K562 (cell line): Measurements from ENCODE around the gene HMCN1. TPM values are rescaled to one million over a fixed set of nuclear protein-coding genes. Genes with fewer than 3 reads are reported as not detected.

Experiments used
- CEBPG ChIP-seq, 3 experiments: fragments of 200-800 bp in 1 of 3; sonication (Bioruptor generic) in 1 of 3; sonication (generic) in 1 of 3; formaldehyde crosslinking in 1 of 3; IDR thresholded peaks in 2 of 3; conservative IDR thresholded peaks in 1 of 3; 2 replicates each; pipeline versions ENCODE4 v1.6.1 to v1.8.0; 2016 to 2022; ENCODE audit warnings: missing compliant biosample characterization in 2 of 3, missing genetic modification characterization in 2 of 3, mild to moderate bottlenecking in 1 of 3, missing genetic modification reagents in 1 of 3
- ZEB2 ChIP-seq: fragments of 450-650 bp; IDR thresholded peaks from 2 replicates; pipeline ENCODE4 v1.6.1; 2016
- ZNF764 ChIP-seq: fragments of 250-450 bp; sonication (Bioruptor Pico); IDR thresholded peaks from 2 replicates; pipeline ENCODE4 v1.4.0; 2020; ENCODE audit warnings: low read depth, mild to moderate bottlenecking, moderate library complexity
- polyA plus RNA-seq, 8 experiments: library from polyadenylated mRNA; depleted of rRNA in 4 of 8; stranded (reverse) in 5 of 8; unstranded in 3 of 8; fragments of >200 nt; fragmentation: Nextera tagmentation in 2 of 8; fragmentation: Illumina TruSeq in 1 of 8; extraction: Ambion mirVana in 2 of 8; extraction: Trizol in 1 of 8; gene quantifications; 2 replicates each; pipeline versions ENCODE4 v1.2.1 to v1.2.3, GENCODE V29; 2011 to 2014; ENCODE audit warnings: inconsistent platforms in 1 of 8, missing spikeins in 1 of 8
- total RNA-seq, 7 experiments: library from RNA; depleted of rRNA in 6 of 7; stranded (reverse); fragments of >200 nt in 6 of 7; fragmentation: Illumina TruSeq in 2 of 7; extraction: Trizol in 2 of 7; gene quantifications; 2 replicates each; pipeline versions ENCODE4 v1.2.1 to v1.2.3, GENCODE V29; 2011 to 2021; ENCODE audit warnings: low replicate concordance in 1 of 7
- TF ChIP-seq, protein P1 (sequence below): fragments of 250-450 bp; sonication (Bioruptor Pico); IDR thresholded peaks from 2 replicates; pipeline ENCODE4 v1.8.0; 2022; ENCODE audit warnings: moderate library complexity, mild to moderate bottlenecking, inconsistent platforms
- TF ChIP-seq, protein P2 (sequence below): sonication (generic); formaldehyde crosslinking; IDR thresholded peaks from 2 replicates; pipeline ENCODE4 v1.8.0; 2023; ENCODE audit warnings: missing genetic modification reagents, mild to moderate bottlenecking, borderline replicate concordance

Gene HMCN1
- total and polyA plus RNA-seq, 9 of the 15 experiments (the other 6 are each of a cell fraction or from before 2014, with no cell fraction given) = 0.07 to 0.36 (median 0.21) TPM

DNA sequence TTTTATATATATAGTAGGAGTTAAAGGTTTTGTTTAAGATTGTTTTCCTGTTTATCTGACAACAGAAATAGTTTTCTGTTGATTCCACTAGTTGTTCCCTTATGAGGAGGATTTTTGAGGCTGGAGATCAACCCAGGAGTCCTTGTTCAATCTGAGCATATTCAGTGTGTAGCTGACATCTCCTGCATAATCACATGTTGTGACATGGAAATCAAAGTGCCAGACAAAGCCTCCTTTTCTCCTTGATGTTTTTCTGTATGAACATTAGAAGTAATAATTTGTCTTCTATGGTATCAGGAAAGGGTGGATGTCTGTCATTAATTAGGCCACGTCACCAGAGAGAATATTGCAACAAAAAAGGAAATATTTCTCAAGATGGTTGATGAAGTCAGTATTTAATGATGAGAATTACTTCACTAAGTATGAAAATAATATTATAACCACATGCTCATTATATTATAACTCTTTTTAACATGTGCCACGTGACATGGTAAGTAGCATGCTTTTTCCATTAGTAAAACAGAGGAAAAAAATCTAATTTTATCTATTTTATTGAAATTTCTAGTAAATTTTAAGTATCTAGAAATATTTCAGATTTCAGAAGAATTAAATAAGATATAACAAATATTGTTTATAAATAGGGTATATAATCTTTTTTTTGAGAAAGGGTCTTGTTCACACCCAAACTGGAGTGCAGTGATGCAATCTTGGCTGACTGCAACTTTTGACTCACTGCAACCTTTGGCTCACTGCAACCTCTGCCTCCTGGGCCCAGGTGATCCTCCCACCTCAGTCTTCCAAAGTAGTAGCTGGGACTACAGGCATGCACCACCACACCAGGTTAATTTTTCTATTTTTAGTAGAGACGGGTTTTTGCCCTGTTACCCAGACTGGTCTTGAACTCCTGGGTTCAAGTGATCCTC, 223.5 kb downstream of the HMCN1 start (continued):
- TF ChIP-seq, protein P1, sequence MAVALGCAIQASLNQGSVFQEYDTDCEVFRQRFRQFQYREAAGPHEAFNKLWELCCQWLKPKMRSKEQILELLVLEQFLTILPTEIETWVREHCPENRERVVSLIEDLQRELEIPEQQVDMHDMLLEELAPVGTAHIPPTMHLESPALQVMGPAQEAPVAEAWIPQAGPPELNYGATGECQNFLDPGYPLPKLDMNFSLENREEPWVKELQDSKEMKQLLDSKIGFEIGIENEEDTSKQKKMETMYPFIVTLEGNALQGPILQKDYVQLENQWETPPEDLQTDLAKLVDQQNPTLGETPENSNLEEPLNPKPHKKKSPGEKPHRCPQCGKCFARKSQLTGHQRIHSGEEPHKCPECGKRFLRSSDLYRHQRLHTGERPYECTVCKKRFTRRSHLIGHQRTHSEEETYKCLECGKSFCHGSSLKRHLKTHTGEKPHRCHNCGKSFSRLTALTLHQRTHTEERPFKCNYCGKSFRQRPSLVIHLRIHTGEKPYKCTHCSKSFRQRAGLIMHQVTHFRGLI (CRISPR knock-in tag) = no peak
- TF ChIP-seq CEBPG (CRISPR knock-in tag; IDR thresholded peaks at IDR 0.05) (no peak), CEBPG (tag; conservative IDR thresholded peaks at IDR 0.05 in 1 of 2, IDR thresholded peaks at IDR 0.05 in 1 of 2) (peak in 1 of 2 experiments; percentile 34; a peak in 1 of 4 replicates), ZEB2 (no peak), ZNF764 (CRISPR knock-in tag) (no peak)
- TF ChIP-seq, protein P2, sequence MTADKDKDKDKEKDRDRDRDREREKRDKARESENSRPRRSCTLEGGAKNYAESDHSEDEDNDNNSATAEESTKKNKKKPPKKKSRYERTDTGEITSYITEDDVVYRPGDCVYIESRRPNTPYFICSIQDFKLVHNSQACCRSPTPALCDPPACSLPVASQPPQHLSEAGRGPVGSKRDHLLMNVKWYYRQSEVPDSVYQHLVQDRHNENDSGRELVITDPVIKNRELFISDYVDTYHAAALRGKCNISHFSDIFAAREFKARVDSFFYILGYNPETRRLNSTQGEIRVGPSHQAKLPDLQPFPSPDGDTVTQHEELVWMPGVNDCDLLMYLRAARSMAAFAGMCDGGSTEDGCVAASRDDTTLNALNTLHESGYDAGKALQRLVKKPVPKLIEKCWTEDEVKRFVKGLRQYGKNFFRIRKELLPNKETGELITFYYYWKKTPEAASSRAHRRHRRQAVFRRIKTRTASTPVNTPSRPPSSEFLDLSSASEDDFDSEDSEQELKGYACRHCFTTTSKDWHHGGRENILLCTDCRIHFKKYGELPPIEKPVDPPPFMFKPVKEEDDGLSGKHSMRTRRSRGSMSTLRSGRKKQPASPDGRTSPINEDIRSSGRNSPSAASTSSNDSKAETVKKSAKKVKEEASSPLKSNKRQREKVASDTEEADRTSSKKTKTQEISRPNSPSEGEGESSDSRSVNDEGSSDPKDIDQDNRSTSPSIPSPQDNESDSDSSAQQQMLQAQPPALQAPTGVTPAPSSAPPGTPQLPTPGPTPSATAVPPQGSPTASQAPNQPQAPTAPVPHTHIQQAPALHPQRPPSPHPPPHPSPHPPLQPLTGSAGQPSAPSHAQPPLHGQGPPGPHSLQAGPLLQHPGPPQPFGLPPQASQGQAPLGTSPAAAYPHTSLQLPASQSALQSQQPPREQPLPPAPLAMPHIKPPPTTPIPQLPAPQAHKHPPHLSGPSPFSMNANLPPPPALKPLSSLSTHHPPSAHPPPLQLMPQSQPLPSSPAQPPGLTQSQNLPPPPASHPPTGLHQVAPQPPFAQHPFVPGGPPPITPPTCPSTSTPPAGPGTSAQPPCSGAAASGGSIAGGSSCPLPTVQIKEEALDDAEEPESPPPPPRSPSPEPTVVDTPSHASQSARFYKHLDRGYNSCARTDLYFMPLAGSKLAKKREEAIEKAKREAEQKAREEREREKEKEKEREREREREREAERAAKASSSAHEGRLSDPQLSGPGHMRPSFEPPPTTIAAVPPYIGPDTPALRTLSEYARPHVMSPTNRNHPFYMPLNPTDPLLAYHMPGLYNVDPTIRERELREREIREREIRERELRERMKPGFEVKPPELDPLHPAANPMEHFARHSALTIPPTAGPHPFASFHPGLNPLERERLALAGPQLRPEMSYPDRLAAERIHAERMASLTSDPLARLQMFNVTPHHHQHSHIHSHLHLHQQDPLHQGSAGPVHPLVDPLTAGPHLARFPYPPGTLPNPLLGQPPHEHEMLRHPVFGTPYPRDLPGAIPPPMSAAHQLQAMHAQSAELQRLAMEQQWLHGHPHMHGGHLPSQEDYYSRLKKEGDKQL (CRISPR knock-in tag) = no peak
- TF ChIP-seq, all 486 proteins: peak for 2
